GM19023 (cell line): ENCODE data around the gene GRK5.

Experiments used
- ATAC-seq: cut with Tn5 transposase; IDR thresholded peaks from one replicate; pipeline ENCODE4 v1.9.1; 2021; ENCODE audit warnings: mild to moderate bottlenecking, moderate library complexity; ENCODE audit not compliant: unreplicated experiment

Gene GRK5

DNA sequence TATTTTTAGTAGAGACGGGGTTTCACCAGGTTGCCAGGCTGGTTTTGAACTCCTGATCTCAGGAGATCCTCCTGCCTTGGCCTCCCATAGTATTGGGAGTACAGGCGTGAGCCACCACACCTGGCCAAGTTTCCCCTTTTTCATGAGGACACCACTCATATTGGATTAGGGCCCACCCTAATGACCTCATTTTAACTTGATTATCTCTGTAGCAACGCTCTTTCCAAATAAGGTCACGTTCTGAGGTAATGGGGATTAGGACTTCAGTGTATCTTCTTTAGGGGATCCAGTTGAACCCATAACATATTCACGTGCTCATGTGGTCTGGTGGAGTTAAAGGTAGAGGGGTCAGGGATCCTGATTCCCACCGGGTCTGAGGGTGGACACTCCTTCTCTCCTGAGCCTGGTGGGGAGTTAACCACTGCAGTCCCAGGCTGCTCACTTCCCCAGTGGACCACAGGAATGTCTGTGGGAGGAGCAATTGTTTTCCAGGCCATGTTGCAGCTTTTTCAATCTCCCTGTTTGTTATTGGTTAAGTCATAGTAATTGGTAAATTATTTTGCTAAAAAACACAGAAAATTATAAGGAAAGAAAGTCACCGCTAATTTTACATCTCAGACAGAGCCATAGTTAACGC, 130.5 kb downstream of the GRK5 start:
- ATAC-seq: no peak

DNA sequence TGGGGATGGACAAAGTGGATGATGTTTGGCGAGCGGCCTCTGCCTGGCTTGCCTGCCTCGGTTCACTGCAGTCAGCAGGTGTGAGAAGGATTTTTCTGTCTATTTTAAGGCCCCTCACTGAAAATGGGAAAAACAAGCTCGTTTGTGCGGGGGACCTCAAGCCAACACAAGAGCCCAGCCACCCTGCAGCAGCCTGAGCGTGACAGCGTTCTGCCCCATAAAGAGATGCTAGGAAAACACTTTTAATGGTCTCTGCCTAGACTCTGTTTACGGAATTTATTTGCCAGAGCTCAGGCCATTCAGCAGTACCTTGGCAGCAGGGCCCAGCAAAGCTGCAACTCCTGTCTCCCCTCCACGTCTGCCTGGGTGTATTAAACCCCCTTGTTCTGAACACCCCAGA, 131.7 kb downstream of the GRK5 start:
- no peak for ATAC-seq

DNA sequence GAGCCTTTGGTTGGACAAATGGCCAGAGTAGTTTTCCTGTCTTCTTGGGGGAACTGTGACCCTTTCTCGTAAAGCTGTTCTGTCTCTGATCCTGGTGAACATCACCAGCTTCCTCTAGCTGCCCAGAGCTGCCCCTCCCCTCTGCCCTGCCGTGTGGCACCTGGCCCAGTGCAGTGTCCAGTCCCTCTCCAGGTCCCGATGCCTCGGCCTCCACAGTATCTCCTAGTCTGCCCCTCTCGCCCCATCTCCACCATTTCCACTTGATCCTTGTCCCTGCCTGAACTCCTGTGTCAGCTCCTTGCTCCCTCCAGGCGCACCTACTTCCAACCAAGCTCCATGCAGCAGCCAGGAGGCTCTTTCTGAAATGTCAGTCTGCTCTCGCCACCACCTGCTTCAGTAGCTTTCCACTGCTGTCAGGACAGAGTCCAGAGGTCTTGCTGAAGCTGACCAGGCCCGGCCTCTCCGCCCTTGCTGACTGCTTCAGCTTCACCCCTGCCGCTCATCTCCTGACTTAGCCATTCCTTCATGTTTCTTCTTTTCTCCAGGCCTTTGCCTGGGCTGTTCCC, 133.6 kb downstream of the GRK5 start:
- ATAC-seq: no peak

DNA sequence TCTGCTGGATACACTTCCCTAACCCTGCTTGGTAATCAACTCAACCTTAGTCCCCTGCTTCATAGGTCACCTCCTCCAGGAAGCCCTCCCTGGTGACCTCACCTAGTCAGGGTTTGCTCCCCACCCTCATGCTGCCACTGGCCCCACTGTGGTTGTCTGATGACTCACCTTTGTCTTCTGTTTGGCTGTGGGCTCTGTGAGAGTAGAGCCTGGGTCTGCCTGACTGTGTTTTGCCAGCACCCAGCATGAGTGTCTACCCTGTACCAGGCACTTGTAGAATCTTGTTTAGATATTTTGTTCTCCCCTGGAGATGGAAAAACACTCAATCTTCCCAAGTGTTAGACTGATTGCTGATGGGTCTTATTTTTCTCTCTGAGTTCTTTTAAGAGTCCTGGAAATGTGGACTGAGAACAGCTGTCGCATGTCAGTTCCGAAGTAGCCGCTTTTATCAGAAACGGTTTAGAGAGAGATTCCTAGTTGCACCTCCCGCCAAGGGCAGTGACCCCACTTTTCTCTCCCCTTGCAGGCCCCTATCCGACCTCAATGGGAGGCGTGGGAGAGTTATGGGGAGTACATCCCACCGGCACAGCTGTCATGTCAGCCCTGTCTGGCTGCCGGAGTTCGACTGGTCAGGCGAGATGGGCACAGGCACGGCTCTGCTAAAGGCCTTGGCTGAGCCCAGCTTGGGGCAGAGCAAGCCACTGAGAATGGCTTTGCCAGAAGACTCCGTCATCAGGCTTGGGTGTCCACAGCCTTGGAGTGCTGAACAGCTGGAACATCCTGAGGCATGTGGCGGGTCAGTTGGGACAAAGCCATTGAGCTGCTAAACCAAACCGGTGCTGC, 134.3 kb downstream of the GRK5 start:
- no peak for ATAC-seq

DNA sequence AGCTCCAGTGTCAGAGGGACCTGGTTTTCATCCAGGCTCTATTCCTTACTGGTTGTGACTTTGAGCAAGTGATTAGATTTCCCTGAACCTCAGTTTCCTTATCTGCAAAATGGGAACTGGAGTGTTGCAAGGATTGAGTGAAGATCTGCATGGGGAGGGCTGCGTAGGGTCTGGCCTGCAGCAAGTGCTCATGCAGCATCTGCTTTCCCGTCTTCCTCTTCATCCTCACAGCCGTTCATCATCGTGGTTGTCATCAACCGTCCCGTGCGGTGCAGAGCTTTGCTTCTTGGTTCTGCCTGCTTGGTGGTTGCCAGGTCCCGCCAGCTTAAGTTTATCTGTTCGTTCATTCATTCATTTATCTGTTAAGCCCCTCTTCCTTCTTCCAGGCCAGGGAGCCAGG, 135.0 kb downstream of the GRK5 start:
- no peak for ATAC-seq

DNA sequence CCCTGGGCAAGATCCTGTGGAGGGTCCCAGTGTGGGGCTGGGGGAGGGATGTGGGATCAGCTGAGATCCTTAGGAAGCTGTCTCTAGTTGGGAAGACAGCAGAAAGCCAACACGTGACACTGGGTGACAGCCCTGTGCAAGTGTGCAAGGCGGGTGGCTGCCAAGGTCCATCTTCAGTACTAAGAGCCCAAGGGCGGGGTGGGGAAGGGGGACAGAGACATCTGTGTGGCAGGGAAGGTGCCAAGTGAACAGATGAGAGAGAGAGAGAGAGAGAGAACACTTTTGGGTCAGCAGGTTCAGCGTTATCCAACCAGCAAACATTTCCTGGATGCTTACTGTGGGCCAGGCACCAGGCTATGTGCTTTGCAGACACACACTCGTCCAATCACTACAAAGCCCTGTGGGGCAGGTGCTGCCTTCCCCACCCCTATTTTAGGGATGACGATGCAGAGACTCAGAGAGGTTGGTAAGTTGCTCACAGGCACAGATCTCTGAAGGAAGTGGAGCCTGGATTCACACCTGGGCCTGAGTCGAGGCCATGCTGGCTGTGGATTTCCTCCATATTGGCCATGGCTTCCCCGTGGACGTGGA, 135.7 kb downstream of the GRK5 start:
- no peak for ATAC-seq

DNA sequence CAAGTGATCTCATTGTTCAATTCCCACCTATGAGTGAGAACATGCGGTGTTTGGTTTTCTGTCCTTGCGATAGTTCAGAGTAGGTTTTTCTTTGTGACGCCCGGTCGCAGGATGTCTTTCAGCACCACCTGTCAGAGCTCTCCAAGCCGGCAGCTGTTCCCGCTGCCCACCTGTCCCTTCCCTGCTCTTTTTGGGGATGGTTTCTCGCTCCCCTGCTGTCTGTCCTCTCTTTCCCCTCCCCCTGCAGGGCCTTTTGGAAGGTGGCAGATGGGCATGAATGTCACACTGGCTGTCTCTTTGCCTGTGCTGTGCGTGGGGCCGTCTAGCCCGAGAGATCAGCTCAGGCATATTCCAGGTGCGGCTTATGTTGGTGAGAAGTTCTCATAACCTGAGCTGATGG, 137.0 kb downstream of the GRK5 start:
- no peak for ATAC-seq

DNA sequence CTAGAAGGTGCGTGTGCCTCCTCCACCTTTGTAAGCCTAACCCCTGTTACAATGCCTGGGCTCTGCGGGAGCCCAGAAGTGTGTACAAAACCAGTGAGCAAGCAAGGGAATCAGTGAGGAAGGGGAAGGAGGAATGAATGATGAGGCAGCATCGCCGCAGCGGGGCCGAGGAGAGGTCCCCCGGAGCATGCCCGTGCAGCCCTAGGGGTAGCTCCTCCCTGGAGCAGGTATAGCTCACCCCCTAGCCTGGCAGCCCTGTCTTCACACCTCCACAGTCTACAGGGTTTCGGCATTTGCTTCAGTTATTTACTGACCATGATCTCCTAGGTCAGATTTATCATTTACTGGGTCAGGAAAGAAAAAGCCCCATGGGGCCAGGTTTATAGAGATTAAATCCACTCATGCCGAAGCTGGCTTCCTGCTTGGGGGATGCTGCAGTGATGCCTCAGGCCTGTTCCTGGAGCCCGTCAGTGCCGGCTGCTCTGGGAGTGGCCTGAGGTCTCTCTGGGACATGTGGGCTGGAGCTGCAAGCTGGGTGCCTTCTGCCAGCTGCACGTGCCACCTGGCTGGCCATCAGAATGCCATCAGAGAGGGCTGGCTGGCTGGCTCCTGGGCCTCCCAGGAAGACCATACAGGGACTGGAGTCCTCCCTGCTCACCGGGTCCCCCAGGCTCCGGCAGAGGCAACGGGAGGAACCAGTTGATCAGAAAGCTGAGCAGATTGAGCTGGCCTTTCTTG, 138.9 kb downstream of the GRK5 start:
- no peak for ATAC-seq

DNA sequence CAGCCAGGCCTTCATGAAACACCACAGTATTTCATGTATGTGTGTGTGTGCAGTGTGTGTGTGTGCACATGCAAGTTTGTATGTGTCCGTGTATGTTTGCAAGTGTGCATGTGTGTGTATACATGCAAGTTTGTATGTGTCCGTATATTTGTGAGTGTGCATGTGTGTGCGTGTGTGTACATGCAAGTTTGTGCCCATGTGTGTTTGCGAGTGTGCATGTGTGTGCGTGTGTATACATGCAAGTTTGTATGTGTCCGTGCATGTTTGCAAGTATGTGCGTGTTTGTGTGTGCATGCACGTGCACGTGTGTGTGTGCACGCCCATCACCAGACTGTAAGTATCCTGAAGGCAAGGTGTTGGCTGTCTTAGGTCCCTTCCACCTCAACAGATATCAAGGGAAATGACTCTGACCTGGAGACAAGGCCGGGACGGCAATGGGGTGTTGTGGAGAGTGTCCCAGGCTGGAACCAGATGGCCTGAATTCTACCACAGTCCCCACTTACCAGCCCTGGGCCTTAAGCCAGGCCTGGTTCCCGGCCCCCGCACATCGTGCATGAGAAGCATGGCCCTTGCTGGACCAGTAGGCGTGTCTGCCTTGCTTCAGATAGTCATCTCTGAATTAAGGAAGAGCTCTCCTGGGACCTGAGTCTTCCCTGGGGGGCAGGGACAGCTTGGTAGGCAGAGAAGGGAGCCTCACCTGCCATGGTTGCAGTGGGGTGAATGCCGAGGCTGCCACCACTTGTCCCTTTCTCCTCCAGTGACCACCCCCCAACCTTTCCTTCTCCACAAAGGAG, 140.0 kb downstream of the GRK5 start:
- ATAC-seq: no peak

DNA sequence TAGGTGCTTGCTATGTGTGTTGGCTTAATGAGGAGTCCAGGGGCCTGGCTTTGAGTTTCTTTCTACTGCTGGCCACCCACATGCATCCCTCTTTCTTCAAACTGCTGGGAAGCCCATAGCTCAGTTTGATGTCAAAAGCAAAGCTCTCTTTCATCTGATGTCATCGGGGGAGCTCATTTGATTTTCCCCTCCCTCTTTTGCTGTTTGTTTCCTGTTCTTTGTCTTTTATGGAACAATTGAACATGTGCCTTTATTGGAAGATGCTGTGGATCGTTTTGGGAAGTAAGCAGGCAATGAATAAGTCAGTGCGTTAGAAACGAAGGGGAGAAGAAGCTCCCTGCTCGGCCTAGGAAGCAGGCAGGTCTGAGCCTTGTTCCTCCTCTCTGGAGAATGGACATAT, 140.7 kb downstream of the GRK5 start:
- ATAC-seq: no peak

DNA sequence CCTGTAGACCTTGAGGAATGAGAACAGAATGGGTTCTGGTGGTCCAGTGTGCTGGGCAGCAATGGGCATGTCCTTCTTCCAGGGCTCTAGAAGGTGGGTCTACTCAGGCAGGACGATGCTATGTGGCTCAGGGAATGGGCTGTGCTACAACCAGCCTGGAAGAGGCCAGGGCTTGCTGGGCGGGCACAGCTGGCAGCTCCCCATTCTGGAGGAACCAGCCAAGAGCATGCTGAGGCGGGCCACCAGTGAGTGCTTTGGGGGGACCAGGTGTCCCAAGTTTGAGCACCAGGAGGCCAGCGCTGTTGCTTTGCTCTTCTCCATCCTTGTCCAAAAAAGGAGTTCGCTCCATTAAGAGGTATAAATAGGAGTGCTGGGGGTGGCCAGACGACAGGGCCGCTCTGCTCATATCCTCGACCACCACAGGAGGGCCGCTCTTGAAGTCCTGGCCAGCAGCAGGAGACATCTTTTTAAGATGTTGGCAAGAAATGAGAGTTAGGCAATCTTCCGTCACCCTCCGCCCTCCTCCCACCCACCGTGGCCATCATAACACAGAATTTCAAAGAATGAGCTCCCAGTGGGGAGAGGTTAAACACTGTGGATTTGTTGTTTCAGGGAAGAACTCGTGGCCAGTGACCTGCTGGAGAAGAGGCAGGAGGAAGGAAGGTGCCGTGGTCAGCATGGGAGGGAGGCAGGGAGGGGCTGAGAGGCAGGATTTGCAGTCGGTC, 141.3 kb downstream of the GRK5 start:
- no peak for ATAC-seq

DNA sequence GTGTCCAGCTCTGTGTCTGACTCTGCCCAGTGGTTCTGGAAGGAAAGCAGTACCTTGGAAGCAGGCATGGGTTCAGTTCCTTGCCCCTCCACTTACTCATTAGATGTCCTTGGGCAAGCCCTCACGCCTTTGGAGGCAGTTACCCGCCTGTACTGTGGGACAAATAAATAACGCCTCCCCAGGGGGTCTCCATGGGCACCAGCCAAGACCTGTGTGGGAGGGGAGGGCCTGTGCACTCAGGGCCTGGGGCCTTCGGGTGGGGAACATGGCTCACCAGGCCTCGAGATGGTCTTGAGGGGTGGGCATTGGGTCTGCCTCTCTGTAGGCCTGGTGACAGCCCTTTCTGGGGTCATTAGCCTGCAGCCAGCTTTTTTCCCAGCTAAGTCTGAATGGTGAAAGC, 142.0 kb downstream of the GRK5 start:
- no peak for ATAC-seq

DNA sequence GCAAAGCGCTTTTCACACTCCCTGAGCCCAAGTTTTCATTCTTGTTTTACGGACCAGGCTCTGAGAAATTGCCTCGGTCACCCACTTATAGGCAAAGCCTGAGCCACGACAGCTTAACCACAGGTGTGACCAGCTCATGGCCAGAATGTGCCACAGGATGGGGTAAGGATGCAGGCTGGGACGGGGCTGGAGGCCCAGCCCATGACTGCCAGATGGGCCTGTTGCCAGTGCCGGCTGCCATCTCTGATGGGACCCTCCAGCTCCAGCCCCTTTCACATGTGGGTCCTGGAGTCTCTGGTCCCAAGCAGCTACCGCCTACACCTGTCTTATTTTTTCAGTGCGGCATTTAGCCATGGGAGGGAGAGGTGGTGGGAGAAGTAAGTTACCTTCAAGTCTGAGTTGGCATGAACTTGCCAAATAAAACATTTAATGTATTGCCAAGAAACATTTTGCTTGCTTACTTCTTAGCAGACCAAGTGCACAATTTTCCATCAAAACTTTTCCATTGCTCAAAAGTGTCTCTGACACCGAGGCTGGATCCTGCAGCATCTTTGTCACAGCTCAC, 142.6 kb downstream of the GRK5 start:
- no peak for ATAC-seq

DNA sequence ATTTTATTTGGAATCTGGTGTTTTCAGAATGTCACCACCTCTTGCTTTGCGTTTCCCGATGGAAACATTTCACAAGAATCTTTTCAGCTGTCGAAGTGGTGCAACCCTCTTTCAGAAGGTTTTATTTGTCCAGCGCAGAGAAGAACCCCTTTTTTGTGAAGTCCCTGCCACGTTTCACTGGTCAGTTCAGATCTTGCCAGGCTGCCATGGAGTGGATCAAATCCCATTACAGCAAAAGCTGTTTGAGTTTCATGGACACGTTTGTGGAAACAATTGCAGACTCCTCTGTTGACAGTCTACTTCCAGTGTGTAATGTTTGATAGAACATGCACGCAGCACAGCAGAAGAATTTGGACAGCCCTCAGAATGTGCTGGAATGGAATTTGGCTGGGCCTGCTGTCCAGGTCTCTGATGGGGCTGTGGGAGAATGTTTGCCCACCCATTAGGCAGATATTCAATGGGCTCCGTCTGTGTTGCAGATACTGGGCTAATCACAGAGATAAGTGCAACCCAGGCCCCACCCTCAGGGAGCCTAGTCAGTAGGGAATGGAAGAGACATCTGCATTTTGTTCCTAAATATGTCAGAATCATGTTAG, 143.2 kb downstream of the GRK5 start:
- ATAC-seq: no peak

DNA sequence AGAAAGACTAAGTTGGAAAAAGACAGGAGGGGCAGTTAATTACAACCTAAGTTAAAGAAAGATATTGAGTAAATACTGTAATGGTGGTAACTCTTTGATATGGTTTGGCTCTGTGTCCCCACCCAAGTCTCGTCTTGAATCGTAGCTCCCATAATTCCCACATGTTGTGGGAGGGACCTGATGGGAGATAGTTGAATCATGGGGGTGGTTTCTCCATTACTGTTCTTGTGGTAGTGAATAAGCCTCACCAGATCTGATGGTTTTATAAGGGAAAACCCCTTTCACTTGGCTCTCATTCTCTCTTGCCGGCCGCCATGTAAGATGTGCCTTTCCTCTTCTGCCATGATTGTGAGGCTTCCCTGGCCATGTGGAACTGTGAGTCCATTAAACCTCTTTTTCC, 143.8 kb downstream of the GRK5 start:
- ATAC-seq: no peak

DNA sequence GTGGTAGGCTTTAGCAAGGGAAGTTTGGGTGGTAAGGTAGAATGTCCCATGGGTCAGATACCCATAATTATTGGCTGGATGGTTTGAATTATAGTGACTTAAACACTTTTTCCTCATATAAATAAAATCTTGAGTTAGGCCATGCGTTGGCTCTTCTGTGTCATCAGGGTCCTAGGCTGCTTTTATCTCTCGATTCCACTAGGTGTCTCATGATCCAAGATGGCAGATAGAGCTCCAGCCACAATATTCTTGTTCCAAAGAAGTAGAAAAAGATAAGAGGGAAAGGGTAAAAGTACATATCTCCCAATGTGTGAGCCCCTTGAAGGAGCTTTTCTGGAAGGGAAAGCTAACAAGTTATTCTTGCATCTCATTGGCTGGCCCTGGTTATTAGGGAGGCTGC, 144.7 kb downstream of the GRK5 start:
- no peak for ATAC-seq

DNA sequence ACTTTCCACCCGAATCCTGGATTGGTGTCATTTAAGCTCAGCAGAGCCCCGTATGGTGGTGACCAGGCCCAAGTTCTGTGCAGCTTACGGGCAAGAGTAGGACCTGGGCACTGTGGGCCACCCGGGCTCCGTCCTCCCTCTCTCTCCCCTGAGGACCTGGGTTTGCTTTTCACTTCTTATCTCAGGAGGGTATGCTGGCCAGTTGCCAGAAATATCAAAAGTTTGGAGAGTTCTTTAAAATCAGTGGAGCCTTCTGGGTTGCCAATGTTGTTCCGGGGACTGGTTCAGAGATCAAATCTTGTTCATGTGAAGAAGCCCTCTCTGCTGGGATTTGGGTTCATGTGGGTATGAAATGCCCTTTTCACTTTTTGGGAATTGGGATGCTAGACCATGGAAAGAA, 145.4 kb downstream of the GRK5 start:
- no peak for ATAC-seq

DNA sequence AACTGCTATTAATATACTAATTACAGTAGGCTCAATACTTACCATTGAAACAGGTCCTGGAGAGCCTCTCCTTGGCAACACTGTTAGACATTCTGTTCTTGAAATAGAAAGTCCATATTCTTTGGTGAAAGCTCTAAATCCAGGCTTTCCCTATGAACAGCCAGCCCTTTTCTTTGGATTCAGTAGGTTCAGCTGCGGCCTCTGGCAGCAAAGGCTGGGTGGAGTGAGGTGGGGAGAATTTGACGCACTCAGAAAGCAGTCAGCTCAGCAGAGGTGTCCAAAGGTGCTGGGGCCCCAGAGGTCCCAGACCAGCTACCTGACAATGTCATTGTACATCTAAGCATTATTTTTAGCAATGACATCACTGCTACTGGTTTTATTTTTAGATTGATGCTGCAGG, 146.1 kb downstream of the GRK5 start:
- no peak for ATAC-seq

DNA sequence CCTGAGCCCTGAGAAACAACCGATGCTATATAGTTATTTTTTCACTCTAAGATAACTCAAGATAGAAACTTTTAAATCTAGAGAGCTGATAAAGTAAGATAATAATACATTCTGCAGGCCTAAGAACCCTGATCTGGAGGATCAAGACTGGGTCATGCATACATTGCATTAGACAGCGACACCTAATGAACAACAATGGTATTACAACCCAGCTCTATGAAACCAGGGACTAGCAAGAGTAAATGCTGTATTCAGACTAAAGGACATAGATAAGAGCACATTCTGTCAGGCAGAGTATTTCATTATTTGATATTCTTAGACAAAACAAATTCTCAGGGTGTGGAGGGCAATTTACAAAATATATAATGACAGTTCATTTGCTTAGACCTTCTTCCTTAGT, 148.6 kb downstream of the GRK5 start:
- ATAC-seq: no peak
